ENCODE measurements around the gene RNPS1.

The RNPS1 gene

DNA sequence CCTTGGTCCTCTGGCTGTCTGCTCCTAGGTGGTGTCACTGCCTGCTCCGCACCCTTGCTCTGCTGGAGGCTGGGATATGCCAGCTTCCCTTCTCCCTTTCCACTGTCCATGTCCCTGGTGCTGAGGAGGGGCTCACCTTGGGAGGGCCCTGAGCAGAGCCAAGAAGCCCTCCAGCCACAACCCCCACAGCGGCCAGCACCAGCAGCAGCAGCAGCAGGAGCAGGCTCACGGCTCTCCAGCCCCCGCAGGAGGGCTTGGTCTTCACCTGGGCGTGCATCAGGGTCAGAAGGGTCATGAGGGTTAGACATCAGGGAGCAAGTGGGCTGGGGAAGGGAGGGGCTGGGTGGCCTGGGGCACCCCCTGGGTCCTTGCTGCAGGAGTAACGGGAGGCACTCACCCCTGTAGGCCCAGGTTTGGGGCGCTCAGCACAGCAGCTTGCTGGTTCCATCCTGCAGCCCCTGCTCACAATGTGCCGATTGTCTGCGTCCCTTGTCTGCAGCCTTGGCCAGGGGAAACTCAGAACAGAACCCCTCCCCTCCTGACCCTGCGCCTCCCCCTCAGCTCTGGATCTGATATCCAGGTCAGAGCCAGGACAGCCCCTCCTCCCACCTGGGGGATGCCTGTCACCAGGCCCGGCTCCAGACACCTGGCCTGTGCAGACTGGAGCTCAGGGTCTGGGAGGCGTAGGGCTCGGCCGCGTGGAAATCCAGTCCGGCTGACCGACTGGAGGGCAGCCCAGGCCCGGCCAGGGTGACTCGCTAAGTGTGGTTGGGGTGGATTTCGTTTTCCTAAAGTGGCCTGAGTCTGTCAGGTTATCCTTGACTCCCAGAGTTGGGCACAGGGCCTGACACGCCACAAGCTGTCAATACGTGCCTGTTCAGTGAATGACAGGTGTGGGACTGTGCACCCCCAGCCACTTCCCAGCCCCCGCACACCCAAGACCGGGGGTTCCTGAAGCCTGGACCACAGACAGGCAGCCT, 57.2 kb downstream of the RNPS1 start, which contains the start of gene BRICD5:
BRICD5 (minus strand) TSS at position 478 of the 980 bp plus-strand sequence; CDS start at position 448, 30 bp downstream.
- DNase-seq = no peak

DNA sequence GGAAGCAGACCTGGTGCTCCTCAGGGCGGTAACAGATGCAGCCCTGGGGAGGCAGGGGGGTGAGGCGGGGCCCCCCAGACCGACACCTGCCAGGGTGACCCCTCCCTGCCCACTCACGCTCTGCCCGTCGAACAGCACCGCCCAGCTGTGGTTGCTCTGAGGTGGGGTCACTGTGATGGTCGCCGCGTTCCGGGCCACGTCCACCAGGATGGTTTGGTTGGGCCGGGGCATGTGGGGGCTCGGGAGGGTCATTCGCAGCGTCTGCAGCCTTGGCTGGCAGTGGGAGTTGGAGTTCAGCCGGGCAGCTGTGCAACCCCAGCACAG, 58.0 kb downstream of the RNPS1 start:
- DNase-seq = no peak

DNA sequence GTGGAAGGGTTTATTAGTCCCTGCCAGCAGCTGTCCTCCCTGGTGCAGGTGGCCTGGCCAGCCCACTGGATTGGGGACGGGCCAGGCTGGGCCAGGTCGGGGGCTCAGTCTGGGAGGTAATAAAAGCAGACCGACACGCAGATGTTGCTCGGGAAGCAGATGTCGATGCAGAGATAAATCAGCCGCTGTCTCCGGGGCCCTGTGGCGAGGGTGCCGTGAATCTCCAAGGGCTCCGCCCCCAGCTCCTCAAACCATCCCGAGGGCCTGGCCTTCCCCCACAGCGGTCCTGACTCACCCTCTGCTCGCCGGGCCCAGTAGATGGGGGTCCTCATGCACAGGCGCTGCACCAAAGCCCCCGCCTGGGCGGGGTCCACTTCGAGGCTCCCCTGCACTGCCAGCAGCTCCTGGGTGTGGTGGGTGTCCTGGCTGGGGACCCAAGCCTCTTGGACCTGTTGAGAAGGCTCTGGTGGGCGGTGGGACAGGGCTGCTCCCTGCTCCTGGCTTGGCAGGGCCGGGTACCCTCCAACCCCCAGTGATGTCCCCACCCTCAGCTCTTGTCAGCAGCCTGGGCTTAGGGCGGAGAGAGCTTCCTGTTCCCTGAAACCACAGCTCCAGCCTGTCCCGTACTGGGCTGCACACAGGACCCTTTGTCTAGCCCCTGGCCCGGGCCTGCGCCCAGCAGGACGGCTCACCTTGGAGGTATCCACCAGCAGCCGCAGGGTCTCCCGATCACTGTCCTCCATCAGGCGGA, 58.5 kb downstream of the RNPS1 start:
- no peak for DNase-seq

DNA sequence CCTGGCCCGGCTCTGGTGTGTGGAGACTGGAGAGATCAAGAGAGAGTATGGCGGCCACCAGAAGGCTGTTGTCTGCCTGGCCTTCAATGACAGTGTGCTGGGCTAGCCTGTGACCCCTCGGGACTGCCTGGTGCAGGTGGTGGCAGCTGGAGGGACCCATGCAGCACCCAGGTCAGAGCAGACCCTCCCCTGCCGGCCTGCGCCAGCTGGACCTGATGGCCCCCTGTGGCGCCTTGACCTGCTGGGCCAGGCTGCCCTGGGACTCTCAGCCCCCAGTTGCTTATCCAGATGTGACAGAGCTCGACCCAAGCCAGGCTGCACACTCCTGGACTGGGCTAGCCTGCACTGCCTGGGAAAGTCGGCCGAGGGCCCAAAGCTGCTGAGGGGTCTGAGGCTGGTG, 59.2 kb downstream of the RNPS1 start:
- DNase-seq = no peak

DNA sequence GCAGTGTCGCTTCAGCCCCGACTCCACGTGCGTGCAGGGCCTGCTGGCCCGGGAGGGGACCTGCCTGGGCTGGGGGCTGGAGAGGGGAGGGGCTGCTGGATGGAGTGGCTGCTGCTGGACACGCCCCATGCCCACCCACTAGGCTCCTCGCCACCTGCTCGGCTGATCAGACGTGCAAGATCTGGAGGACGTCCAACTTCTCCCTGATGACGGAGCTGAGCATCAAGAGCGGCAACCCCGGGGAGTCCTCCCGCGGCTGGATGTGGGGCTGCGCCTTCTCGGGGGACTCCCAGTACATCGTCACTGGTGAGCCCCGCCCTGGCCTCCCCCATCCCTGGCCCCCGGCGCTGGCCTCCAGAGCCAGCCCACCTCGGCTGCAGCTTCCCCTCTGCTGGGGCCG, 59.6 kb downstream of the RNPS1 start:
- no peak for DNase-seq

DNA sequence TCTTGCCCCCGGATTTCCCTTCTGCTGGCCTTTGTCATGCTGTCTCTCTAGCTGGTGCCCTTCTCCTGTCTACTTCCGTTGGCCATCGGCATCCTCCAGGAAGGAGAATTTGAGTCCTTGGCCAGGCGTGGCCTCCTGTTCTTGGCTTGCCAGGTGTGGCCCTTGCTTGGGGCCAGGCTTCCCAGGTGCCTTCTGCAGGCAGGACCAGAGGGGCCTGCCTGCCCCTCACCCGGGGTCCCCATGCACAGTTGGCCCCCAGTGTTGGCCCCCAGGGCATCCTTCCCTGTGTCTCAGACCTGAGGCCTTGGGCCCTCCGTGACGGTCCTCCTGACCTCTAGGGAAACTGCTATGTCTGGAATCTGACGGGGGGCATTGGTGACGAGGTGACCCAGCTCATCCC, 60.1 kb downstream of the RNPS1 start:
- no peak for DNase-seq

DNA sequence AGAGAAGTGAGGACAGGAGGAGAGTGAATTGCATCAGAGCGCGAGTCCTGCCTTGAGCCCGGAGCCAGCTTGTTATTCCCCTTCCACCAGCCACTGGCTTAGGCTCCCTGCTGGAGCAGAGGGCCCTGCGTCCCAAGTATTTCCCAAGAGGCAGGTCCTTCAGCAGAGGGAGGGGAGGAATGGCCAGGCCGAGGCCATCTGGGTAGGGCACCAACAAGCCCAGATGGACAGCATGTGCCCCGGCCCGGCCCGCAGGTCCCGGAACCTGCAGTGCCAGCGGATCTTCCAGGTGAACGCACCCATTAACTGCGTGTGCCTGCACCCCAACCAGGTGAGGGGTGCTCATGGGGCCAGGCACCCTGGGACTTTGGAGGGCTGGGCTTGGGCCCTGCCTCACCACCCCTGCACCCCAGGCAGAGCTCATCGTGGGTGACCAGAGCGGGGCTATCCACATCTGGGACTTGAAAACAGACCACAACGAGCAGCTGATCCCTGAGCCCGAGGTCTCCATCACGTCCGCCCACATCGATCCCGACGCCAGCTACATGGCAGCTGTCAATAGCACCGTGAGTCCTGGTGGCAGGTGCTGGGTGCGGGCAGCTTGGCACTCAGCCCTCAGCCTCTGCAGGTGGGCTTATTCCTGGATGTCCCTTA, 61.0 kb downstream of the RNPS1 start:
- no peak for DNase-seq

DNA sequence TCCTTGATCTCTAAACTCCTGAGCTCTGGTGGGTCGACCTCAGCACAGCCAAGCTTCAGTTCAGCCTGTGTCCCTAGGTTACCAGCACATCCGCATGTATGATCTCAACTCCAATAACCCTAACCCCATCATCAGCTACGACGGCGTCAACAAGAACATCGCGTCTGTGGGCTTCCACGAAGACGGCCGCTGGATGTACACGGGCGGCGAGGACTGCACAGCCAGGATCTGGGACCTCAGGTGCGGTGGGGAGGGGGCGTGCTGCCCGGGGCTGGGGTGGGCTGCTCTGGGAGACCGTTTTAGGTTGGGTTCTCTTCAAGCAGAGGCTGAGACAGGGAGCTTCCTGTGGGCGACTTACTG, 61.5 kb downstream of the RNPS1 start:
- DNase-seq = no peak

DNA sequence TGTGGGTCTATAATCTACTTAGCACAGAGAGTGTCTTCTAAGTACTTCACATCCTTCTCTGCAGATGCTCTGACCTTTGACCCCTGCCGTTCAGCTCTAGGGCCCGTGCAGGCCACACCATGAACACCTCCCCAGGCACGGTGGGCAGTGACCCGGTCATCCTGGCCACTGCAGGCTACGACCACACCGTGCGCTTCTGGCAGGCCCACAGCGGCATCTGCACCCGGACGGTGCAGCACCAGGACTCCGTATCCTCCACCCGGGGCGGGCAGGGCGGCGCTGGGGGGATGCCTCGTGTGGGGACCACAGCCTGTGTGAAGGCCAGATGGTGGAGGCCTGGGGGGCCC, 62.0 kb downstream of the RNPS1 start:
- DNase-seq = no peak

DNA sequence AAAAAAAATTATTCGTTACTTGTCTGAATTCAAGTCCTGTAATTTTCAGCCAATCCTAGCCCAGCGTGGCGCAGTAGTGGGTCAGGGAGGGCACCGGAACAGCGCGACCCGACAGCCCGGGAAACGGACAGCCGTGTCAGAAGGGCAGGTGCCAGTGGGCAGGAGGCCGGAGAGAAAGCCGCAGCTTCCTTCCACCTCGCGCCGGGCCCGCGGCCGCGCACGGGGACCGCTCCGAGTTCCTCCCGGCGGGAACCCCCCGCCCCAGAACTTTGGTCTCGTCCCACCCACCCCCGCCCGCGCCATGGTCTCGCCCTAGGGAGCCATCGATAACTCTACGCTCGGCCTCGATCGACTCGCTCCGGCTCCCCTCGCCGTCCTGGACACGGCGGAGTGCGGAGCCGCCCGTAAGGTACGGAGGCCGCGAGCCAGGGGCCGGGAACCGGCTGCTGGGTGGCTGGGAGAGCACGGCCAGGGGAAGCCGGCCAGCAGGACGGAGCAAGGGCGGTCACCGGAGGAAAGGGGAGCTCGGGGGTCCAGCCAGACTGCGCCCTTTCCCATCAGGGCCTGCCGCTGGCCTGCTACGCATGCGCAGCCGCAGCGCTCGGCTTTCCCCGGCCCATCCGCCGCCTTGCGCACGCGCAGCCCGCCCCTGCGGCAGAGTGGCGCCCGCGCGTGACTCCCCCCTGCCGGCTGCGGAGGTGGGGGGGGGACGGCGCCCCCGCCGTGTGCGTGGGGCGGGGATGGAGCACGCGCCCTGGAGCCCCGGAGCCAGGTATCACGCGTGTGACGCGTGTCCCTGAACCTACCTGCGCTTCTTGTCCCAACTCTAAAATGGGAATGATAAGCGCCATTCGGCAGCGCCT, 62.6 kb downstream of the RNPS1 start, which contains the start of gene MLST8:
MLST8 (plus strand) TSS at position 351 of the 863 bp plus-strand sequence. CDS start 632 bp downstream, outside the sequence.
- peak; percentile 87 for DNase-seq

DNA sequence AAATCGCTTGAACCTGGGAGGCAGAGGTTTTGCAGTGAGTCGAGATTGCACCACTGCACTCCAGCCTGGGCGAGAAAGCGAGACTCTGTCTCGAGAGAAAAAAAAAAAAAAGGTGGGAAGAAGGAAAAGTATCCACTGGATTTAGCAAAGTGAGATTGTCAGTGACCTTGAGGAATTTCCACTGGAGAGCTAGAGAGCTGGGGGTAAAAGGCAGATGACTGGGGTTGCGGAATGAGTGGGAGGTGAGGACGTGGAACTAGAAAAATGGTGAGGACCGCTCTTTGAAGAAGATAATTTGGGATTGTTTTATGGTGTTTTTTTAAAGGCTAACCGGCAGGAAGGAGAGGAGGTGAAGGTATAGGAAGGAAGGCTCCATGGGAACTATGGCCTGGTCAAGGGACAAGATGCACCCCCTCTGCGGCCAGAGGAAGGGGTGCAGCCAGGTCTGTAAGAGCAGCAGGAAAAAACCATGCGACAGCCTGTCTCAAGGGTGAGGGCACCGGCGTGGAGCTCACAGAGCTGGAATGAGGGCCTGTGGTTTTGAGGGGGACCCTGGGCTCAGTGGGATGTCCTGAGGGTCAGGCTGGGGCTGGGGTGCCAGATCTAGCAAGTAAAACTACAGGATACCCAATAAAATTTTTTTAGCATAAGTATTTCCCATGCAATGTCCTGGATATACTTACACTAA, 63.4 kb downstream of the RNPS1 start:
- DNase-seq = no peak
